GM19455 (cell line): ENCODE measurements around the gene PLEKHG4B.
"Not testable (repeated sequence)": the region's sequence is repeated elsewhere in the genome, so short reads cannot be mapped to it uniquely, and the experiment has no call there.

Experiments
- ATAC-seq: cut with Tn5 transposase; IDR thresholded peaks from one replicate; pipeline ENCODE4 v1.9.1; 2021; ENCODE audit not compliant: unreplicated experiment

Gene PLEKHG4B

GRCh38 chr5:186091-187041 is 94.4 kb downstream of the PLEKHG4B start:
- ATAC-seq = no peak

- no peak for ATAC-seq
Measured at GRCh38 chr5:187042-187431, 95.1 kb downstream of the PLEKHG4B start.

- ATAC-seq = no peak
Measured at GRCh38 chr5:187617-188451, 95.9 kb downstream of the PLEKHG4B start.

GRCh38 chr5:188488-189481 is 96.8 kb downstream of the PLEKHG4B start:
- peak; percentile 80 for ATAC-seq

GRCh38 chr5:189486-189885 is 97.5 kb downstream of the PLEKHG4B start:
- no peak for ATAC-seq

- ATAC-seq = no peak
Measured at GRCh38 chr5:189976-190365, 98.0 kb downstream of the PLEKHG4B start.

GRCh38 chr5:190366-191035 is 98.5 kb downstream of the PLEKHG4B start:
- ATAC-seq = no peak

- peak; percentile 33 for ATAC-seq
Measured at GRCh38 chr5:191036-191948, 99.3 kb downstream of the PLEKHG4B start, which contains the start of gene LRRC14B. LRRC14B (plus strand) TSS chr5:191495; CDS start chr5:191539, 44 bp downstream.

- no peak for ATAC-seq
Measured at GRCh38 chr5:191949-192690, 100.2 kb downstream of the PLEKHG4B start.

- no peak for ATAC-seq
Measured at GRCh38 chr5:192691-192969, 100.7 kb downstream of the PLEKHG4B start.

- ATAC-seq = no peak
Measured at GRCh38 chr5:192970-193831, 101.2 kb downstream of the PLEKHG4B start.

GRCh38 chr5:194102-194501 is 102.1 kb downstream of the PLEKHG4B start:
- no peak for ATAC-seq

- ATAC-seq = no peak
Measured at GRCh38 chr5:194603-195209, 102.7 kb downstream of the PLEKHG4B start.

- no peak for ATAC-seq
Measured at GRCh38 chr5:195401-196160, 103.6 kb downstream of the PLEKHG4B start.

- ATAC-seq = no peak
Measured at GRCh38 chr5:196350-196749, 104.4 kb downstream of the PLEKHG4B start.

GRCh38 chr5:197031-197430 is 105.1 kb downstream of the PLEKHG4B start:
- not testable (repeated sequence) for ATAC-seq
